Right cardiac atrium (tissue), 5 donors: ENCODE measurements around the gene COQ4. TPM values are rescaled to one million over a fixed set of nuclear protein-coding genes. Genes with fewer than 3 reads are reported as not detected.

Source experiments
- ATAC-seq, 2 donors: fragments of 200-7000 bp; cut with Tn5 transposase; one replicate each; pipeline versions ENCODE4 v1.8.0 to v1.9.1; 2020; ENCODE audit warnings: moderate library complexity in 2 of 2, mild to moderate bottlenecking in 1 of 2
- DNase-seq, 3 donors: peaks; one replicate each; pipeline ENCODE4 v3.0.0-alpha.2; 2020
- H3K27ac ChIP-seq: one replicate; pipeline ENCODE4 v1.5.1; 2013; ENCODE audit warnings: mild to moderate bottlenecking, low read length, control low read depth, moderate library complexity
- H3K27me3 ChIP-seq: one replicate; pipeline ENCODE4 v1.6.1; 2013; ENCODE audit not compliant: control insufficient read depth, insufficient read depth
- H3K4me1 ChIP-seq: one replicate; pipeline ENCODE4 v1.6.1; 2013; ENCODE audit warnings: low read length; ENCODE audit not compliant: control insufficient read depth, insufficient read depth
- H3K4me3 ChIP-seq: one replicate; pipeline ENCODE4 v1.5.1; 2013; ENCODE audit warnings: low read length, control low read depth
- H3K9me3 ChIP-seq: one replicate; pipeline ENCODE4 v1.6.1; 2013; ENCODE audit warnings: low read length; ENCODE audit not compliant: control insufficient read depth
- WGBS: extraction: QIAGEN DNeasy Blood & Tissue Kit; methylation state at CpG from one replicate; pipeline ENCODE4 v1.1.7; 2013; 5-methylcytosine and 5-hydroxymethylcytosine counted together
- intact Hi-C, 4 donors: fragments of 100-400 bp; cut with DNase I; formaldehyde crosslinking; loops; one replicate each; pipeline versions ENCODE4 v1.11.0 to v1.14.0; 2022 to 2023
- polyA plus RNA-seq: library from polyadenylated mRNA; stranded (reverse); fragments of 200-250 nt; gene quantifications from one replicate; pipeline ENCODE4 v1.2.3, GENCODE V29; 2013
- total RNA-seq, 4 donors: library from RNA; stranded (reverse); fragmentation: NEBNext Ultra II Directional; extraction: Animal tissue kit (Norgen Biotek cat#: 25700); gene quantifications; one replicate each; pipeline ENCODE4 v1.2.1, GENCODE V29; 2021
- donor health status: healthy with polysubstance abuse.
- donor health status: DM: no; HTN: yes; CAD: no.
- donor health status: DM: no; HTN: no; CAD: no.
- donor health status: DM: no; HTN: yes; CAD: no; lungs with severe emphysema.
- donor health status: DM: yes; HTN: yes; CAD: no.

Gene COQ4
- total and polyA plus RNA-seq, 5 donors: 26.5 to 41.8 (median 28.0) TPM

- intact Hi-C loops: loop anchor here in 1 of 4 donors (5.0 kb wide), 1 partner anchor 612 kb away; no protein-coding TSS in a partner anchor
- Histone ChIP-seq H3K27me3 (no peaks in the 10 kb centered on the region), H3K4me1 (no peaks in the 10 kb centered on the region), H3K4me3 (no peak overlapping the region), H3K27ac (no peak overlapping the region), H3K9me3 (no peaks in the 10 kb centered on the region)
- WGBS: 94% methylated on average over 12 of the region's 12 CpGs
- ATAC-seq (peak in 1 of 2 donors; percentile 23), DNase-seq (no peak)
Observed at GRCh38 chr9:128285033-128285784, 37.4 kb upstream of the COQ4 start.

GRCh38 chr9:128286440-128286839 is 36.2 kb upstream of the COQ4 start:
- H3K9me3 ChIP-seq: no peaks in the 10 kb centered on the region
- H3K4me3 ChIP-seq: no peak overlapping the region
- no peaks in the 10 kb centered on the region for H3K27me3 ChIP-seq
- peak; percentile 53 to 73 for ATAC-seq
- intact Hi-C loops: loop anchor here in 1 of 4 donors (5.0 kb wide), 1 partner anchor 611 kb away; no protein-coding TSS in a partner anchor
- peak; percentile 52 to 82 (median 80) for DNase-seq
- H3K27ac ChIP-seq: no peak overlapping the region
- no peaks in the 10 kb centered on the region for H3K4me1 ChIP-seq
- 37% methylated on average over 6 of the region's 6 CpGs for WGBS

GRCh38 chr9:128288273-128289004 is 34.2 kb upstream of the COQ4 start:
- Histone ChIP-seq H3K9me3 (no peaks in the 10 kb centered on the region), H3K27me3 (no peaks in the 10 kb centered on the region), H3K4me3 (no peak overlapping the region), H3K27ac (no peak overlapping the region), H3K4me1 (no peaks in the 10 kb centered on the region)
- intact Hi-C loops: loop anchor here in 1 of 4 donors (5.0 kb wide), 1 partner anchor 609 kb away; no protein-coding TSS in a partner anchor
- DNase-seq (no peak), ATAC-seq (peak in 1 of 2 donors; percentile 27)
- 77% methylated on average over 11 of the region's 11 CpGs for WGBS

- Histone ChIP-seq H3K9me3 (no peaks in the 10 kb centered on the region), H3K4me3 (no peak overlapping the region), H3K4me1 (no peaks in the 10 kb centered on the region), H3K27me3 (no peaks in the 10 kb centered on the region), H3K27ac (no peak overlapping the region)
- 96% methylated on average over 3 of the region's 3 CpGs for WGBS
- intact Hi-C loops: no loop called here
- no peak for DNase-seq
- no peak for ATAC-seq
Observed at GRCh38 chr9:128292009-128292408, 30.6 kb upstream of the COQ4 start.

- no peaks in the 10 kb centered on the region for H3K9me3 ChIP-seq
- no peaks in the 10 kb centered on the region for H3K4me1 ChIP-seq
- no peak overlapping the region for H3K27ac ChIP-seq
- H3K4me3 ChIP-seq: no peak overlapping the region
- DNase-seq (no peak), ATAC-seq (no peak)
- H3K27me3 ChIP-seq: no peaks in the 10 kb centered on the region
- WGBS: 85% methylated on average over 4 of the region's 4 CpGs
- intact Hi-C loops: no loop called here
Observed at GRCh38 chr9:128293091-128293490, 29.5 kb upstream of the COQ4 start.

GRCh38 chr9:128294142-128294541 is 28.5 kb upstream of the COQ4 start:
- ATAC-seq (no peak), DNase-seq (no peak)
- H3K27me3 ChIP-seq: no peaks in the 10 kb centered on the region
- intact Hi-C loops: no loop called here
- no peak overlapping the region for H3K4me3 ChIP-seq
- H3K9me3 ChIP-seq: no peaks in the 10 kb centered on the region
- 86% methylated on average over 4 of the region's 4 CpGs for WGBS
- H3K4me1 ChIP-seq: no peaks in the 10 kb centered on the region
- H3K27ac ChIP-seq: no peak overlapping the region

GRCh38 chr9:128296340-128297220 is 26.1 kb upstream of the COQ4 start:
- no peaks in the 10 kb centered on the region for H3K4me1 ChIP-seq
- intact Hi-C loops: no loop called here
- no peaks in the 10 kb centered on the region for H3K27me3 ChIP-seq
- ATAC-seq (no peak), DNase-seq (no peak)
- WGBS: 86% methylated on average over 16 of the region's 16 CpGs
- no peak overlapping the region for H3K4me3 ChIP-seq
- H3K27ac ChIP-seq: no peak overlapping the region
- H3K9me3 ChIP-seq: no peaks in the 10 kb centered on the region

GRCh38 chr9:128297221-128297773 is 25.3 kb upstream of the COQ4 start:
- Histone ChIP-seq H3K9me3 (no peaks in the 10 kb centered on the region), H3K27me3 (no peaks in the 10 kb centered on the region), H3K4me1 (no peaks in the 10 kb centered on the region), H3K27ac (no peak overlapping the region), H3K4me3 (no peak overlapping the region)
- no peak for ATAC-seq
- intact Hi-C loops: no loop called here
- WGBS: 84% methylated on average over 2 of the region's 2 CpGs
- DNase-seq: no peak

- H3K4me3 ChIP-seq: no peak overlapping the region
- 90% methylated on average over 20 of the region's 20 CpGs for WGBS
- H3K4me1 ChIP-seq: no peaks in the 10 kb centered on the region
- H3K27ac ChIP-seq: no peak overlapping the region
- H3K27me3 ChIP-seq: no peaks in the 10 kb centered on the region
- no peaks in the 10 kb centered on the region for H3K9me3 ChIP-seq
- intact Hi-C loops: no loop called here
- ATAC-seq: no peak
- no peak for DNase-seq
Observed at GRCh38 chr9:128298535-128299482, 23.8 kb upstream of the COQ4 start.
